ENCODE data around the gene ST6GALNAC6.
"Not testable (repeated sequence)": the region's sequence is repeated elsewhere in the genome, so short reads cannot be mapped to it uniquely, and the experiment has no call there.

The ST6GALNAC6 gene

DNA sequence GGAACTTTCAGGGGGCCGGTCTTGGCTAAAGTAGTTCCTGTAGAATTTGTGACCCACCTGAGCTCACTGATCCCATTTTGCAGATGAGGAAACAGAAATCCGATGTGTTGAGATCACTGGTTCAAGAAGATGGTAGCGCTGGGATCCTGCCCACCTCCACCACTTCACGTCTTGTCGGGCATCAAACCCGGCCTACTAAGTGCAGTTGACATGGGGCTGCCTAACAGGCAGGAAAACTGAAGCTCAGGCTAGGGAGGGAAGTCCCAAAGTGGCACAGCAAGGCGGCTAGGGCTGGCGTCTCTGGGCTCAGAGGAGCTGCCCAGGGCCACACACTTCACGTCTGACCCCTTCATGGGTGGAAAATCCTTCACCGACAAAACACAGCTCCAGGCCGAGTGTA is 44.4 kb downstream of the ST6GALNAC6 start:
- DNase-seq (ENCODE audit: low read depth in 2 of 2): no peak

DNA sequence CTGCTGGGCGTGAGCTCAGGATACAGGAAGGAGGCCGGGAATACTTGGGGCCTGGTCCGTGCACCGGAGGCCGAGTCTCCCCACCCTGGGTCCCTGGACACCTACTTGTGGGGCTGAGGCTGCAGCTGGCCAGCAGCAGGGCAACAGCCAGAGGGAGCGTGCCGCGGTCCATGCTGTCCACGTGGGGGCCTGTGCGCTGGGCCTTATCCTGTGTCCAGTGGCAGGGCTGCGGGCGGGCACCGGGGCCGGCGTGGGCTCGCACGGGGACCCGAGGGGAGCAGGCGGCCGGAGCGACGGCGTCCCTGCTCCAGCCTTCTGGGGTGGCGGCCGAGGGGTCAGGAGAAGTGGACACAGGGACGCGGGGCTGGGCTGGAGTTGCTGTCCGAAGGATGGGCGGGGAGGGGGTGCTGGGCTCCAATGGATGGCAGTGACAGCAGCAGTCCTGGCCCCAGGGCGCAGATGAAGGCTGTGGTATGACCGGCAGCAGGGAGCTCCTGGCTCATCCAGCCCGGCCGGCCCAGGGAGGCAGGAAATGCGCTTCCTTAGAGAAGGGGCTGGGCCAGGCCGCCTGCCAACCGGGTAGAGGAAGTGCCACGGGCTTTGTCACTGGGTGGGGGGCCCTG is 45.1 kb downstream of the ST6GALNAC6 start, which contains the start of gene ENG:
Gene ENG, minus strand, starts transcription at position 475 of the 623 bp plus-strand sequence. Its CDS starts 303 bp downstream, at position 172.
- DNase-seq (ENCODE audit: low read depth in 2 of 2): peak in 1 of 2 experiments; percentile 18

DNA sequence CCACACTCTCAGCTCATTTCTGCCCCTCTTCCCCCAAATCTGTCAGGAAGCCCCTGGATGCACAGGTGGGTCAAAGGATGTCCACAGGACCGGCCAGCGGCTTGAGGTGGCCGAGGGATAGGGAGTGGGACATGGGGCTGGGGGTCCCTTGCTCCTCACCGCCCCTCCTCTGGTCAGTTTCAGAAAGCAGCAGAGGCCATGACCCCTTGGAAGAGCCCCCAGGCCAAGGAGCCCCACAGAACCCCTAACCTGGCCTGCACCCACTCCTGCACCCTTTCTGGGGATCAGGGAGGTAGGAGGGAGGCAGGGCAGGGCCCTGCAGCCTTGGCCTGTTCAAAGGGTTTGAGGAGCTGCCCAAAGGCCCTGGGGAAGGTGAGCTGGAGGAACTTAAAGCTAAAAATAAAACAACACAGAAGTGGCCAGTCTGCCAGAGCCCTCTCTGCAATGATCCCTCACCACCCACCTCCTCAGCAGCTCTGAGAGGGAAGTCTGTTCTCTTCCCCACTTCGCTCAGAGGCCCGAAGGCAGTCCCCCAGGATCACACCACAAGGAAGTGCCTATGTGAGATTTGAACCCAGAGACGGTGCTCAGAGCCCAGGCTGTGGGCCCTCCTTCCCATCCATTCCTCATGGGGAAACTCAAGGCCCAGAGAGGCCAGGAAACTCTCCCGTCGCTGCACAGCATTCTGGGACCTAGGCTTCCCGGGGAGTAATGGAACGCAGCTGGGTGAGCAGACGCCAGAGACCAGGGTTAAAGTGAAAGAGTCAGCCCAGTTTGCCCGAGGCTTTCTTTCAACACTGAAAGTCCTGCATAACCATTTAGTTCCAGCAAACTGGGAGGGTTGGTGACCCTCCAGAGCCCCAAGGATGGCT is 45.9 kb downstream of the ST6GALNAC6 start:
- DNase-seq (ENCODE audit: low read depth in 2 of 2): no peak

DNA sequence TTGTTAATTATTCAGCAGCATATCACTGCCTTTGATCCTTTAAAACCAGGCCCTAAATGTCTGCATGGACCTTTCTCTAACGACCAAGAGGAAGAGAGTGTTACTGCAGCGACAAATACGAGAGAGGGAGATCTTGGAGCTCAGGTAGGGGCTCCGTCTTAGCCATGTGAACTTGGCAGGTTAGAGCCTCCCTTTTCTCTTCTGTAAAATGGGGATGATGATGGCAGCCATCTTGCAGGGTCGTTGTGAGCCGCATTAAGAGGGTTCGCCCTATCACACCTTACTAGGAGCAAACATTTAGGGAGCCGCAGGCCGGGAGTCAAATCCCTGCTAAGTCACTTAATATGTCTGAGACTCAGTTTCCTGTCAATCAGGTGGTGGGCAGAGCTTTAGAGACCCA is 46.6 kb downstream of the ST6GALNAC6 start:
- DNase-seq (ENCODE audit: low read depth in 2 of 2): no peak

DNA sequence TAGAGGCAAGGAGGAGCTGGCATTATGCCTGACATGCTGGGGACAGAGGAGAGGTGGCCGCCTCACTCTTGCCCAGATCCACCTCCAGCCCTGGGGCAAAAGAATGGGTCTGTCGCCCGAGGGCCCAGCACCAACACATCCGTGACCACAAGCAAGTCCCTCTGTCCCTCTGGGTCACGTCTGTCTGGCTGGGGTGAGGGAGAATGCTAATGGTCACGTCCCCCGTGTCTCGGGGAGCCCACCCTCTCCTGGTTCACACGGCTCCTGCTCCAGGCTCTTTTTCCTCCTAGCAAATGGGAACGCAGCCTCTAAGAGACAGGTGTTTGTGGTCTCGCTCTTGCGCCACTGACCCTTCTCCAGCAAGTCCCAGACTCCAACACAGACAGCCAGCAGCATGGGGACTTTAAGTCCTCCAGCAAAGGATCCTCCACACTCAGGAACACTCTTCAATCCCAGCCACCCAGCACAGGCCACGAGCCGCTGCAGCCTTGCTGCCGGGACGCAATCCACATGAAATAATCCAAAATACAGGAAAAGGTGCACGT is 49.0 kb downstream of the ST6GALNAC6 start:
- DNase-seq (ENCODE audit: low read depth in 2 of 2): no peak

DNA sequence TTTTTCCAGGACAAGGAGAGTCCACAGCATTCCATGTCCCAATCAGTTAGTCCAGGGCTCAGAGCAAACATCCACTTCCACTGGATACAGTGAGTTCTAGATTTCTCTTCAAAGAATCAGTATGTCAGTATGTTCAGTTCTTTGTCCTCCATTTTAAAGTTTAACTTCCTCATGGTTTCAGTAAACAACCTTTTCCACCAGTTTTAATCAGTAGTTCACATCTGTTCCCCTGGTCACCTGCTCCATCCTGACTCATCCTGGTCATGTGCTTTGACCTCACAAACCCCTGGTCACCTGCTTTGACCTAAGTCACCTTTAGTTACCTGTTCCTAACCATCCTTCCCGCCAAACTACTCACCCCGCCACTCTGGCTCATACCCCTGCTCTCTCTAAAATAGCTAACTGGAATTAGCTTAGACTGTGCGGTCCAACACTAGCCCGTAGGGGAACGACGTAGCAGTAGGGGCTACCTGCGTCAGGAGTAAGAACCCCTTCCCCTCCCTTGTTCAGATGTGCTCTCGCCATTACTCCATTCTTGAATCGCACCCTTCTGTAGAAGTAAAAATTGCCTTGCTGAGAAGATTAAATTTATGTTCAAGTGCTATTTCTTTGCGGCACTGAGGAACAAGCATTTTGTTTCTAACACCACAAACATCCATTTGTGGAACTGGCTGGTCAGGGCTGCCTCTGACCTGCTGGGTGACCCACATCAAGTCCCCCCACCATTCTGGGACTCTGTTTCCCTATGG is 50.5 kb downstream of the ST6GALNAC6 start:
- no peak for DNase-seq (ENCODE audit: low read depth in 2 of 2)

DNA sequence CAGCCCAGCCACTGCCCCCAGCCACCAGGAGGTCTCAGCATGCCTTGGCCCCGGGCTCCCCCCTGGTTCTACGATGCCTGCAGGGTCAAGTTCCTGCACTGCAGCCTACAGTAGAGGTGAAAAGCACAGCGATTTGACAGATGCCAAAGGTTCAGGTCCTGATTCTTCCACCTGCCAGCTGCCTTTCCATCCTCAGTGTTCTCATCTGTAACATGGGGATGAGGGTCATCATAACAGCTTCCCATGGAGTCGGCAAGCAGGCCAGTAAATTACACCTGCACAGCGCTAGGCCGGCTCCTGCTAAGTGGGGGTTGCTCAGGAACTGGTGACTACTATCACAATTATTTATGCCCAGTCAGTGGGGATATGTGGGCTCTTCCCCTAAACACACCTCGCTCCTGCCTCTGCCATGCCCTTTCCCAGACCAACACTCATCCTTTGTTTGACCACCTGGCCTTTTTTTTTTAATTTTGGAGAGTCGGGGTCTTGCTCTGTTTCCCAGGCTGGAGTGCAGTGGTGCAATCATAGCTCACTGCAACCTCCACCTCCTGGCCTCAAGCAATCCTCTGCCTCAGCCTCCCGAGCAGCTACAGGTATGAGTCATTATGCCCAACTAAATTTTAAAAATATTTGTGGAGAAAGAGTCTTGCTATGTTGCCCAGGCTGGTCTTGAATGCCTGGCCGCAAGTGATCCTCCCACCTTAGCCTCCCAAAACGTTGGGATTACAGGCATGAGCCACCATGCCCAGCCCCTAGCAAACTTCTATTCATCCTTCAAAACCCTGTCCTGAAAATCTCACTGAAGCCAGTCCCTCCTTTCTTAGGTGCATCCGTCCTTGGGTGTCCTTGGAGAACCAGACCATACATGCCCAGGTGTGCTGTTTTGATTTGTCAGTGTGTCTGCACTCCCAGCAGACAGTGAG is 51.3 kb downstream of the ST6GALNAC6 start:
- no peak for DNase-seq (ENCODE audit: low read depth in 2 of 2)

DNA sequence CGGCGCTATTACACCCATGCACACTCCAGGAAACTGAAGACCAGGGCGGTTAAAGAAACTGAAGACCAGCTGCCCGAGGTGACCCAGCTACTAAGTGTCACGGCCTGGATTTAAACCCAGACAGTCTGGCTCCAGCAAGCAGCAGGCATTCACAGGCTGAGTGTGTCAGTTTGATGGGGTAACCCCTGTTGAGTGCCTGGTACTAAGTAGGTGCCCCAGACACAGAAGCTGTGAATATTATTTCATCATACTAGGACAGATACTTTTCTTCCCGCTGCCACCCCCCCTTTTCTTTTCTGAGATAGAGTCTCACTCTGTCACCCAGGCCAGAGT is 52.3 kb downstream of the ST6GALNAC6 start:
- no peak for DNase-seq (ENCODE audit: low read depth in 2 of 2)

DNA sequence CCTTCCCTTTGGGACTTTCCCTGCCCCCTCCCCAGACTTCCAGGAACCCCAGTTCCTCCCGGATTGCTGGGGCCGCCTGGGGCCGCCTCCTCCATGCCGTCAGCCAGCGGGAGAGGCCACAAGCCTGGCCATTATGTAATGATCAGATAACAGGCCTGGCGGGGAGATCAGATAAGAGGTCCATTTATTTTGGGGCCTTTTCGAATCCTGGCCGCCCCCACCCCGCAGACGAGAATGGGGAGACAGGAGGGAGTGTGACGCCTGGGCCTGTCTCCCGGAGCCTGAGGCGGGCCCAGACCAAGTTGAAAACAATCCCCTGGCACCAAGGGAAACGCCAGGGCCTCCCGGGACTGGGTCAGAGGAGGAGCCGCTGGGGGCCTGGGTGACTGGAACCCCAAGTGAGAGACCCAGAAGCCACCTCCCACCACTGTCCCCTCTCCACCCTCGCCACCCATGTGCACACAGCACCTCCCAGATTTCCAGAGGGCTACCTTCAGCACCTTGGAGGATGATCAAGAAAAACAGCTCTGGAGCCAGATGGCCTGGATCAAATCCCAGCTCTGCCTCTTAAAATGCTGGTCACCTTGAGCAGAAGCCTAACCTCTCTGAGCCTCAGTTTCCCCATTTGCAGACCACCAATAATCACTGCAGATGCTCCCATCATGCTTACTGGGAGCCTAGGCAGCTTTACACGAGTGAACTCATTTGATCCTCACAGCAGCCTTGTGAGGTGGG is 52.8 kb downstream of the ST6GALNAC6 start:
- DNase-seq (ENCODE audit: low read depth in 2 of 2): no peak

DNA sequence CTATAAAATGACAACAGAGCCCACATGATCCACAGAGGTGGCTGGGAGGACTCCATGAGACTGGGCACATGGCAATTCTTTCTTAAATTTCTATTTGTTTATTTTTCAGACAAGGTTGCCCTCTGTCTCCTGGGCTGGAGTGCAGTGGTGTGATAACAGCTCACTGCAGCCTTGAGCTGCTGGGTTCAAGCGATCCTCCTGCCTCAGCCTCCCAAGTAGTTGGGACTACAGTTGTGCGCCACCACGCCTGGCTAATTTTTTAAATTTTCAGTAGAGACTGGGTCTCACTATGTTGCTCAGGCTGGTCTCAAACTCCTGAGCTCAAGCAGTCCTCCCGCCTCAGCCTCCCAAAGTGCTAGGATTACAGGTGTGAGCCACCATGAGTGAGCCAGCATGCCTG is 53.8 kb downstream of the ST6GALNAC6 start:
- DNase-seq (ENCODE audit: low read depth in 2 of 2): not testable (repeated sequence)

DNA sequence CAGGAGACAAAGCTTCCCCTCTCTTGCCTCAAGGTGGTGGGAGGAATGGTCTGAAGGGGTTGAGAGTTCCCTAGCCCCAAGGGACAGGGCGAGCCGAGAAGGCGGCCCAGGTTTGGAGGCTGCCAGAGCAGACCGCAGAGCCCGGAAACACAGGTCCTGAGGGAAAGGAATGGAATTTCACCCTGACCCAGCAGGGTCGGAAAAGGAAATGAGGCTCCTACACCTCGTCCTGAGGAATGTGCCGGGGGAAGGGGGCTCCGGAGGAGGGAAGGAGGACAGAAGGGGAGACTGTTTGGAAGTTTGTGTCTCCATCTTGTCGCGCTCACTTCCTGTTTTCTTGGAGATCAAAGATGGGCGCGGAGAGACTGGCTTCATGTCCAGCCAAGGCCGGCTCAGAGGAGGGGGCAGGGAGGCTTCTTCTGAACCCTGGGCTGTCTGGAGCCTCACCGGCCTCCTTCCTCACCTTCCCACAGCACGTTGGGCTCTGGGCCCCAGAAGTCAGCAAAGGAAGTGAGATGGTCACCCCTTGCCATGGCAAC is 54.5 kb downstream of the ST6GALNAC6 start:
- peak in 1 of 2 experiments; percentile 16 for DNase-seq (ENCODE audit: low read depth in 2 of 2)

DNA sequence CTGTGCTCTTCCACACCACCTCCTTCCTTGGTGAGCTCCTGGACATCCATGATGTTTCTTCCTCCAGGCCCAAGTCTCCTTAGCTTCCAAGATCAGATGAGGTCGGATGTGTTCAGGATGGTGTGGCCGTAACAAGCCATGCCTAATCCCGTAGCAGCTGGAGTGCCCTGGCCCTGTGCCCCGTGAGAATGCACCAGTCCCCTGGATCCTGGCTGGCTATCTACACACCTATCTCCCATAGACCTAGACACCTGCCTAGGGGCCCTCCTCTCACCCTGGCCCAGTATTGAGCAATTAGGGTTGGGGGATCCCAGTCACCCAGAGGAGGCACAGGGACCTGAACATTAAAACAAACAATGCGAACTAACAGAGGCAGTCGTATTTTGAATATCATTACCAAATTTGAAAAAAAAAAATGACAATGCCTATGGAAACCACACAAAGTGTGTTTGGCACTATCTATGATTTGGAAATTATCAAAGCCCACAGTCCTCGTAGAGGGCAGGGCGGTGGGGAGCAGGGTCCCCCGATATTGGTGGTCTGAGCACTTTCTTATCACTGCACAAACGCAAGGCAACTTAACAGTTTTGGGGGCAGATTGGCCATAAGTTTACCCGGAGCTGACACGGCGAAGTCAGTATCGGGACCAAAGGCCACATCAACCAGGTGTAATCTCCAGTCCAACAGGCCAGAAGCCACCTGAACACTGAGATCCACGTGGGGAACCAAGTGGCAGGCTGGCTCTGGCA is 58.1 kb downstream of the ST6GALNAC6 start:
- DNase-seq (ENCODE audit: low read depth in 2 of 2): no peak

DNA sequence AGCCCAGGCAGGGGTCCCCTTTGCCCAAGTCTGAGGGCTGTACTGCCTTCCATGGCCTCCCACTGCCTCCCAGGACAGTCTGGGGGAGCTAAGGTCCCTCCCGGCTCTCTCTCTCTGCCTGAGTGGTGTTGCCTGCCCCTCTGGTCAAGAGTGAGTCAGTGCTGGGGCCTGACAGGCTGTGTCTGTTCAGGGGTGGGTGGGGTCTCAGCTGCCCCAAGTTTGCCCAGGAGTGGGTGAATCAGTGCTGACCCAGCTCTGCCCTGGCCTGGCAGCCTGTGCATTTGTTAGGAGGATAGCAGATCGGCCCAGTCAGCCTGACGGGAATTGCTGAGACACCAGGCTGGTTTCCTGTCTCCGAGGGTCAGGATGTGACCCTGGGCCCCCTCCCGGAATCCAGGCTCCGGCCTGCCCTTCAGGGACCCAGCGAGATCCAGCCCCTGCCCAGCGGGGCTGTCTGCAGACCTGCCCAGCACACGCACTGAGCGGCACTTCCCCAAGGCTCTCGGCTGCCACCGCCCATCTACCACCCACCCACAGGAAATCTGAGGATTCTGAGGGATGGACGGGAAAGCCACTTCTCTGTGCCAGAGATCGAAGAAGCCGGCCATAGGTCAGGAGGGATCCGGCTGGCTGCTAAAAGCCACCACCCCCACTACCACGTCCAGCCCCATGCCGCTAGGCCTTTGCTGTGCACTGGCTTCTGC is 60.9 kb downstream of the ST6GALNAC6 start:
- DNase-seq (ENCODE audit: low read depth in 2 of 2): no peak

DNA sequence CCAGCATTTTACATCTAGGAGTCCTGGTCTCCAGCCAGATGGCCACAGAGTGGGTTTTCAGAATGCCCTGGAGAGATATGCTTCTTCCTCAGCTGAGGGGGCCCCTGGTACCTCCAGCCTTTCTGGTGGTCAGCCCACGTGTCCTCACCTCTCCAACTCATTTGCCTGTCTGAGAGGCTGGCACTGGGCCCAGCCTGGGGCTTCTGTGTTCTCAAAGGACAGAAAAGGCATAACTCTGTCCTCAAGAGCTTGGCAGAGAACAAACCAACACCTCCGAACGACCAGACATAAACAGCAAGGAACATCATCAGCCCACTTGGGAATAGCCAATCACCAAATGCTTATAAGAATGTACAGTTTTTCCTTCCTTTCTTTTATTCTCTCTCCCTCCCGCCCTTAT is 62.1 kb downstream of the ST6GALNAC6 start:
- no peak for DNase-seq (ENCODE audit: low read depth in 2 of 2)

DNA sequence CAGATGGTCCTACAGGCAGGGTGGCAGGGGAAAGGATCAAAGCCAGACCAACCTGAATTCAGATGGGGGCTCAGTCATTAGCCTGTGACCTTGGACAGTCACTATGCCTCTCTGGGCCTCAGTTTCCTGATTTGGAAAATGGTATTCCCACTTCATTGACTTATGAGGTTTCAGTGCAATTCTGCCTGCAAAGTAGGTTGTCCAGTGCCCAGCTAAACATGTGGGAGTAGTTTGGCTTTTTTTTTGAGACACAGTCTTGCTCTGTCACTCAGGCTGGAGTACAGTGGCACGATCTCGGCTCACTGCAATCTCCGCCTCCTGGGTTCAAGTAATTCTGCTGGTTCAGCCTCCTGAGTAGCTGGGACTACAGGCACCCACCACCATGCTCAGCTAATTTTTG is 62.8 kb downstream of the ST6GALNAC6 start:
- not testable (repeated sequence) for DNase-seq (ENCODE audit: low read depth in 2 of 2)

DNA sequence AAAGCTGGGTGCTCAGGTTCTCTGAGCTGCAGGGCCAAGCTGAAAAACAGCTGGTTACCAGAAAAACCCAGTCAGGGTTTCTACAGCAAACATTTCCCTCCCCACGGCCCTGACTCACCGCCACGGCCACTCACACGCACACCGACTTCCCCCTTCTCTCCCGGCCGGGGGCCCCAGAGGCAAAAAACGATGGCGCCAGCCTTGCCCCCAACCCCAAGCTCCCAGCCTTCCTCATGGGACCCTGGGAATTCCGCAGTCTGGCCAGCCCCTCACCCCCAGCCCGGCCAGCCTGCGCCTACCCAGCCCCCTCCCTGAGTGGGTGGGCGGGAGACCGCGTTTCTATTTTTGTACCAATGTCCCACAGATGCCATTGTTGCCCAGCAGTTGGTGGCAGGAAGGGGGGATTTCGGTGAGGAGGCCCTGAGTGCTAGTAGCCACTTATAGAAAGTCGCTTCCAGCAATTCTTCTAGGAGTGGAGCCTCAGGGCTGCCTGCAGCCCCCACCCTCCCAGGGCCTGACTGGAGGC is 63.3 kb downstream of the ST6GALNAC6 start:
- DNase-seq (ENCODE audit: low read depth in 2 of 2): peak in 1 of 2 experiments; percentile 23
